Endothelial cell of umbilical vein (primary cell): ENCODE data around the gene TMEM18. TPM values are rescaled to one million over a fixed set of nuclear protein-coding genes. Genes with fewer than 3 reads are reported as not detected.

Source experiments
- BruUV-seq: library from RNA; stranded (reverse); fragments of 400-500 nt; replicated peaks from 2 replicates; lab custom pipeline; 2021; lab: Mats Ljungman, UMichigan
- CTCF ChIA-PET: fragments of 300-600, 350-600 bp; sonication (Branson Sonifier 250); formaldehyde crosslinking; loops from one replicate; lab custom pipeline; 2021; ENCODE audit warnings: antibody characterized with exemption, inconsistent platforms; lab: Charles Lee
- POLR2A ChIA-PET: fragments of 300-600, 350-600 bp; sonication (Branson Sonifier 250); formaldehyde crosslinking; loops from one replicate; lab custom pipeline; 2021; ENCODE audit warnings: antibody characterized with exemption, inconsistent platforms; lab: Charles Lee
- DNase-seq: peaks from one replicate; pipeline ENCODE4 v3.0.0-alpha.2; 2011; ENCODE audit warnings: low read depth, low spot score
- FAIRE-seq: peaks from 2 replicates; lab custom pipeline; 2011; peaks lifted over from hg19 to GRCh38; lab: Jason Lieb, UNC
- H2AFZ ChIP-seq: 2 replicates; pipeline ENCODE4 v1.6.0; 2012; ENCODE audit warnings: low read depth, low read length, control low read depth, inconsistent platforms
- H3K27ac ChIP-seq: 2 replicates; pipeline ENCODE4 v1.5.1; 2011; ENCODE audit warnings: low read depth, mild to moderate bottlenecking, control low read depth, low read length, moderate library complexity; ENCODE audit not compliant: insufficient read depth
- H3K27me3 ChIP-seq, 2 experiments: 2 replicates each; pipeline versions ENCODE4 v1.6.0 to v1.6.1; 2011; ENCODE audit warnings: low read length in 2 of 2, mixed read lengths in 1 of 2; ENCODE audit not compliant: control insufficient read depth in 2 of 2, insufficient read depth in 2 of 2
- H3K36me3 ChIP-seq, 2 experiments: 2 replicates in 1 of 2; 3 replicates in 1 of 2; pipeline ENCODE4 v1.5.1; 2011; ENCODE audit warnings: low read length in 2 of 2, mild to moderate bottlenecking in 1 of 2, moderate library complexity in 1 of 2; ENCODE audit not compliant: control insufficient read depth in 2 of 2, insufficient read depth in 2 of 2; ENCODE audit errors: extremely low read depth in 1 of 2
- H3K4me1 ChIP-seq: 3 replicates; pipeline ENCODE4 v1.5.1; 2011; ENCODE audit warnings: mild to moderate bottlenecking, low read length; ENCODE audit not compliant: control insufficient read depth, insufficient read depth; ENCODE audit errors: extremely low read depth
- H3K4me2 ChIP-seq: 2 replicates; pipeline ENCODE4 v1.6.1; 2011; ENCODE audit warnings: low read length, control low read depth, mixed read lengths; ENCODE audit not compliant: insufficient read depth
- H3K4me3 ChIP-seq, 3 experiments: fragments of 200-600 bp in 1 of 3; sonication (generic), shearing (Covaris generic) in 1 of 3; replicated peaks in 1 of 3; 2 replicates each; pipeline ENCODE4 v1.5.1; 2011 to 2016; ENCODE audit warnings: control low read depth in 3 of 3, low read length in 3 of 3, mild to moderate bottlenecking in 2 of 3, inconsistent platforms in 1 of 3, low read depth in 1 of 3, moderate library complexity in 1 of 3; ENCODE audit not compliant: insufficient read depth in 1 of 3
- H3K79me2 ChIP-seq: 2 replicates; pipeline ENCODE4 v1.6.0; 2012; ENCODE audit warnings: low read length, inconsistent platforms; ENCODE audit not compliant: control insufficient read depth, insufficient read depth
- H3K9ac ChIP-seq: replicated peaks from 2 replicates; pipeline ENCODE3; 2011; ENCODE audit warnings: low read length, control low read depth; ENCODE audit not compliant: insufficient read depth; ENCODE audit errors: extremely low read depth
- H3K9me1 ChIP-seq: replicated peaks from 3 replicates; pipeline ENCODE4 v1.6.0; 2011; ENCODE audit warnings: mild to moderate bottlenecking, low read length; ENCODE audit not compliant: control insufficient read depth, insufficient read depth; ENCODE audit errors: extremely low read depth
- H3K9me3 ChIP-seq: replicated peaks from 2 replicates; pipeline ENCODE4 v1.5.1; 2012; ENCODE audit warnings: low read length, inconsistent platforms; ENCODE audit not compliant: control insufficient read depth, insufficient read depth
- H4K20me1 ChIP-seq: replicated peaks from 2 replicates; pipeline ENCODE3; 2011; ENCODE audit warnings: mild to moderate bottlenecking, low read length; ENCODE audit not compliant: control insufficient read depth, insufficient read depth; ENCODE audit errors: extremely low read depth
- EZH2 ChIP-seq: IDR thresholded peaks from 2 replicates; pipeline ENCODE4 v1.6.1; 2012; ENCODE audit warnings: borderline replicate concordance, low read depth, mild to moderate bottlenecking, moderate library complexity, low read length, inconsistent platforms; ENCODE audit not compliant: severe bottlenecking
- FOS ChIP-seq: IDR thresholded peaks from 2 replicates; pipeline ENCODE4 v1.6.1; 2011; ENCODE audit warnings: mild to moderate bottlenecking, low read length, moderate library complexity, borderline replicate concordance; ENCODE audit not compliant: insufficient read depth
- GATA2 ChIP-seq: IDR thresholded peaks from 2 replicates; pipeline ENCODE4 v1.7.0; 2011; ENCODE audit warnings: low read depth, mild to moderate bottlenecking, moderate library complexity, mixed read lengths, low read length; ENCODE audit not compliant: insufficient read length, insufficient read depth
- JUN ChIP-seq: IDR thresholded peaks from 2 replicates; pipeline ENCODE4 v1.6.1; 2011; ENCODE audit warnings: borderline replicate concordance, low read depth; ENCODE audit not compliant: insufficient read length, insufficient read depth
- MYC ChIP-seq: IDR thresholded peaks from one replicate; pipeline ENCODE4 v1.6.1; 2011; ENCODE audit warnings: mild to moderate bottlenecking, low read depth, low read length
- POLR2A ChIP-seq: IDR thresholded peaks from 2 replicates; pipeline ENCODE4 v1.6.1; 2012; ENCODE audit warnings: low read depth, mild to moderate bottlenecking, control low read depth, low read length
- POLR2AphosphoS5 ChIP-seq: IDR thresholded peaks from 2 replicates; pipeline ENCODE4 v1.6.1; 2012; ENCODE audit warnings: low read depth, mild to moderate bottlenecking, control low read depth, low read length, moderate library complexity; ENCODE audit not compliant: insufficient read depth
- dilution Hi-C: fragments of 300-500 bp; cut with MboI; formaldehyde crosslinking; loops from one replicate; pipeline ENCODE4 v1.15.0; 2019; ENCODE audit warnings: low sequenced_read_pairs; ENCODE audit not compliant: extremely low pct_ligation_motif_present
- intact Hi-C: fragments of 100-400 bp; cut with micrococcal nuclease; formaldehyde crosslinking; loops from one replicate; pipeline ENCODE4 v1.10.0; 2022
- polyA plus RNA-seq, 4 experiments: library from polyadenylated mRNA; depleted of rRNA in 3 of 4; stranded (reverse) in 3 of 4; unstranded in 1 of 4; fragments of >200 nt; gene quantifications; 2 replicates each; pipeline versions ENCODE4 v1.2.1 to v1.2.3, GENCODE V29; 2011 to 2012; ENCODE audit warnings: missing spikeins in 1 of 4
- total RNA-seq: library from RNA; stranded (reverse); gene quantifications from 2 replicates; pipeline ENCODE4 v1.2.3, GENCODE V29; 2021
- TF ChIP-seq, protein P1 (sequence below): IDR thresholded peaks from 2 replicates; pipeline ENCODE4 v1.6.1; 2011; ENCODE audit not compliant: insufficient read depth, insufficient read length
- TF ChIP-seq, protein P2 (sequence below), 2 donors: IDR thresholded peaks; 1 replicate in 1 of 2; 2 replicates in 1 of 2; pipeline ENCODE4 v1.5.1; 2011; ENCODE audit warnings: low read length in 2 of 2, mild to moderate bottlenecking in 2 of 2, moderate library complexity in 2 of 2, control low read depth in 1 of 2, inconsistent platforms in 1 of 2, low read depth in 1 of 2; ENCODE audit not compliant: insufficient read depth in 1 of 2; ENCODE audit errors: extremely low read depth in 1 of 2

Gene TMEM18
- total and polyA plus RNA-seq, 2 donors (not counting 3 experiments of a cell fraction or from before 2014, with no cell fraction given), result 19.1 to 23.1 TPM

- H3K36me3 ChIP-seq, result no peaks in the 10 kb centered on the region
- no peaks in the 10 kb centered on the region for H3K9me3 ChIP-seq
- dilution Hi-C loops (no loop called here), intact Hi-C loops (no loop called here)
- no peaks in the 10 kb centered on the region for H3K9me1 ChIP-seq
- BruUV-seq, result no TSS peak
- H2AFZ ChIP-seq, result no peak overlapping the region
- no peaks in the 10 kb centered on the region for H3K79me2 ChIP-seq
- POLR2A ChIA-PET, result no interaction called here
- H3K4me2 ChIP-seq, result no peak overlapping the region
- CTCF ChIA-PET, result no interaction called here
- H4K20me1 ChIP-seq, result no peaks in the 10 kb centered on the region
- H3K4me3 ChIP-seq, result no peak overlapping the region
- DNase-seq (no peak), FAIRE-seq (no peak)
- no peak overlapping the region for H3K27ac ChIP-seq
- H3K4me1 ChIP-seq, result no peaks in the 10 kb centered on the region
- no peak overlapping the region for H3K9ac ChIP-seq
- TF ChIP-seq JUN (no peak), MYC (no peak), POLR2AphosphoS5 (no peak), POLR2A (no peak), EZH2 (no peak), GATA2 (no peak), FOS (no peak)
- TF ChIP-seq, protein P1, sequence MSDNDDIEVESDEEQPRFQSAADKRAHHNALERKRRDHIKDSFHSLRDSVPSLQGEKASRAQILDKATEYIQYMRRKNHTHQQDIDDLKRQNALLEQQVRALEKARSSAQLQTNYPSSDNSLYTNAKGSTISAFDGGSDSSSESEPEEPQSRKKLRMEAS, result no peak
- TF ChIP-seq, protein P2, sequence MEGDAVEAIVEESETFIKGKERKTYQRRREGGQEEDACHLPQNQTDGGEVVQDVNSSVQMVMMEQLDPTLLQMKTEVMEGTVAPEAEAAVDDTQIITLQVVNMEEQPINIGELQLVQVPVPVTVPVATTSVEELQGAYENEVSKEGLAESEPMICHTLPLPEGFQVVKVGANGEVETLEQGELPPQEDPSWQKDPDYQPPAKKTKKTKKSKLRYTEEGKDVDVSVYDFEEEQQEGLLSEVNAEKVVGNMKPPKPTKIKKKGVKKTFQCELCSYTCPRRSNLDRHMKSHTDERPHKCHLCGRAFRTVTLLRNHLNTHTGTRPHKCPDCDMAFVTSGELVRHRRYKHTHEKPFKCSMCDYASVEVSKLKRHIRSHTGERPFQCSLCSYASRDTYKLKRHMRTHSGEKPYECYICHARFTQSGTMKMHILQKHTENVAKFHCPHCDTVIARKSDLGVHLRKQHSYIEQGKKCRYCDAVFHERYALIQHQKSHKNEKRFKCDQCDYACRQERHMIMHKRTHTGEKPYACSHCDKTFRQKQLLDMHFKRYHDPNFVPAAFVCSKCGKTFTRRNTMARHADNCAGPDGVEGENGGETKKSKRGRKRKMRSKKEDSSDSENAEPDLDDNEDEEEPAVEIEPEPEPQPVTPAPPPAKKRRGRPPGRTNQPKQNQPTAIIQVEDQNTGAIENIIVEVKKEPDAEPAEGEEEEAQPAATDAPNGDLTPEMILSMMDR (IDR thresholded peaks at IDR 0.05; ENCODE audit: extremely low read depth in 1 of 2, insufficient read depth in 1 of 2, low read depth in 1 of 2, low read length in 2 of 2), result no peak
- no peaks in the 10 kb centered on the region for H3K27me3 ChIP-seq
Measured at GRCh38 chr2:688504-689076, 11.4 kb upstream of the TMEM18 start.
